ENCODE results near the gene KRI1. TPM values are rescaled to one million over a fixed set of nuclear protein-coding genes. Genes with fewer than 3 reads are reported as not detected.
A peak's percentile ranks its signal among the peaks of the same experiment; 100 is the strongest.

KRI1 gene
- total RNA-seq, 1 donor from 2014 or later, result 35.0 TPM

DNA sequence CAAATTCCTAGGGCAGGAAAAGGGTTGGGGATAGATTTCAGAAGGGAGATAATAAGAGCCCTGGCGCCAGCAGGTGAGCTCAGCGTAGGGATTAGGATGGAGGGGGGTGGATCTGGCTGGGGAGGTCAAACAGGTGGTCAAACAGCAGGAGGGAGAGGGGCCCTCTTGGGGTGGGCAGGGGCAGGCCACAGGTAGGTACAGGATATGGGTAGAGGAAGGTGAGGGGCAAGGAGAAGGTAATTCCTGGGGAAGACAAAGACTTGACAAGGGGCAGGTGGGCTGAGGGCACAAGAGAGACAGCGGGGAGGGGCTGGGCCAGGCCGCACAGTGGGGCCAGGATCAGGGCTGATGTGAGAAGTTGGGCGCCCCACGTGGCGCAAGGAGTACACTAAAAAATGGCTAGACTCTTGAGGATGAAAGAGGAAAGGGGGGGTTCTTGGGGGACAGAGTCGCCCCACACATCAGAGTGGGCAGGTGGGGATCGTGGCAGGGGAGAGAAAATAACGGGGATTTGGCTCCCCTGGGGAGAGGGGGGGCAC is 713 bp downstream of the KRI1 start:
- Mint-ChIP-seq H3K27ac (peak overlapping the region; percentile 95), H3K4me1 (ENCODE audit: low read depth) (peaks cover 26% of the 10 kb centered on the region), H3K27me3 (peaks cover 9% of the 10 kb centered on the region), H3K4me3 (ENCODE audit: low read depth) (peak overlapping the region; percentile 93), H3K9me3 (ENCODE audit: low read depth) (no peaks in the 10 kb centered on the region), H3K36me3 (ENCODE audit: insufficient read depth) (peaks cover 1% of the 10 kb centered on the region)
- DNase-seq (ENCODE audit: low spot score, unreplicated experiment), result peak; percentile 34
- TF ChIP-seq, protein P1, sequence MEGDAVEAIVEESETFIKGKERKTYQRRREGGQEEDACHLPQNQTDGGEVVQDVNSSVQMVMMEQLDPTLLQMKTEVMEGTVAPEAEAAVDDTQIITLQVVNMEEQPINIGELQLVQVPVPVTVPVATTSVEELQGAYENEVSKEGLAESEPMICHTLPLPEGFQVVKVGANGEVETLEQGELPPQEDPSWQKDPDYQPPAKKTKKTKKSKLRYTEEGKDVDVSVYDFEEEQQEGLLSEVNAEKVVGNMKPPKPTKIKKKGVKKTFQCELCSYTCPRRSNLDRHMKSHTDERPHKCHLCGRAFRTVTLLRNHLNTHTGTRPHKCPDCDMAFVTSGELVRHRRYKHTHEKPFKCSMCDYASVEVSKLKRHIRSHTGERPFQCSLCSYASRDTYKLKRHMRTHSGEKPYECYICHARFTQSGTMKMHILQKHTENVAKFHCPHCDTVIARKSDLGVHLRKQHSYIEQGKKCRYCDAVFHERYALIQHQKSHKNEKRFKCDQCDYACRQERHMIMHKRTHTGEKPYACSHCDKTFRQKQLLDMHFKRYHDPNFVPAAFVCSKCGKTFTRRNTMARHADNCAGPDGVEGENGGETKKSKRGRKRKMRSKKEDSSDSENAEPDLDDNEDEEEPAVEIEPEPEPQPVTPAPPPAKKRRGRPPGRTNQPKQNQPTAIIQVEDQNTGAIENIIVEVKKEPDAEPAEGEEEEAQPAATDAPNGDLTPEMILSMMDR (IDR thresholded peaks at IDR 0.05; ENCODE audit: unreplicated experiment), result no peak

- Mint-ChIP-seq H3K9me3 (ENCODE audit: low read depth) (no peaks in the 10 kb centered on the region), H3K27ac (no peak overlapping the region), H3K27me3 (peaks cover 9% of the 10 kb centered on the region), H3K36me3 (ENCODE audit: insufficient read depth) (peaks cover 5% of the 10 kb centered on the region), H3K4me1 (ENCODE audit: low read depth) (peaks cover 15% of the 10 kb centered on the region), H3K4me3 (ENCODE audit: low read depth) (no peak overlapping the region)
- DNase-seq (ENCODE audit: low spot score, unreplicated experiment), result no peak
- TF ChIP-seq, protein P1 (IDR thresholded peaks at IDR 0.05; ENCODE audit: unreplicated experiment), result no peak
Observed at GRCh38 chr19:10562609-10563008, 3.2 kb downstream of the KRI1 start.

DNA sequence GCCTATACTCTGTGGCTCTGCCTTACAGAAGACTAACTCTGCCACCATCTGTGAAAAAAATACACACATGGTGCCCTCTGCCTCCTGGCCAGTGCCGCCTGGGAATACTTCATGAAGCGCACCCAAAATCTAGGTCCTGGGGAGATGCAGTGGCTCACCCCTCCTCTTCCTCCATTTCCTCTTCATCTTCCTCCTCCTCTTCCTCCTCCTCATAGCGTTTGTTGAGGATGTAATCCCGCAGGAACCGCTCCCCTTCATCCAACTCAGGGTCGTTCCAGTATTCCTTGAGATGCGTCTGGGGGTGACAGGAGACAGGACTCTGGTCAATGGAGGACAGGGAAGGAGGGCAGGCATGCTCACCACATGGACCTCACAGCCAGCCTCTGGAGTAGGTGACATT is 5.7 kb downstream of the KRI1 start:
- no peak overlapping the region for H3K4me3 Mint-ChIP-seq (ENCODE audit: low read depth)
- peaks cover 7% of the 10 kb centered on the region for H3K4me1 Mint-ChIP-seq (ENCODE audit: low read depth)
- no peaks in the 10 kb centered on the region for H3K27me3 Mint-ChIP-seq
- H3K36me3 Mint-ChIP-seq (ENCODE audit: insufficient read depth), result peaks cover 5% of the 10 kb centered on the region
- DNase-seq (ENCODE audit: low spot score, unreplicated experiment), result no peak
- H3K9me3 Mint-ChIP-seq (ENCODE audit: low read depth), result no peaks in the 10 kb centered on the region
- no peak overlapping the region for H3K27ac Mint-ChIP-seq
- TF ChIP-seq, protein P1 (IDR thresholded peaks at IDR 0.05; ENCODE audit: unreplicated experiment), result no peak

- H3K4me1 Mint-ChIP-seq (ENCODE audit: low read depth), result no peaks in the 10 kb centered on the region
- H3K27me3 Mint-ChIP-seq, result no peaks in the 10 kb centered on the region
- peaks cover 6% of the 10 kb centered on the region for H3K36me3 Mint-ChIP-seq (ENCODE audit: insufficient read depth)
- TF ChIP-seq, protein P1 (IDR thresholded peaks at IDR 0.05; ENCODE audit: unreplicated experiment), result no peak
- H3K4me3 Mint-ChIP-seq (ENCODE audit: low read depth), result no peak overlapping the region
- no peak for DNase-seq (ENCODE audit: low spot score, unreplicated experiment)
- peak overlapping the region; percentile 78 for H3K27ac Mint-ChIP-seq
- H3K9me3 Mint-ChIP-seq (ENCODE audit: low read depth), result no peaks in the 10 kb centered on the region
Observed at GRCh38 chr19:10557603-10558197, 8.1 kb downstream of the KRI1 start.

DNA sequence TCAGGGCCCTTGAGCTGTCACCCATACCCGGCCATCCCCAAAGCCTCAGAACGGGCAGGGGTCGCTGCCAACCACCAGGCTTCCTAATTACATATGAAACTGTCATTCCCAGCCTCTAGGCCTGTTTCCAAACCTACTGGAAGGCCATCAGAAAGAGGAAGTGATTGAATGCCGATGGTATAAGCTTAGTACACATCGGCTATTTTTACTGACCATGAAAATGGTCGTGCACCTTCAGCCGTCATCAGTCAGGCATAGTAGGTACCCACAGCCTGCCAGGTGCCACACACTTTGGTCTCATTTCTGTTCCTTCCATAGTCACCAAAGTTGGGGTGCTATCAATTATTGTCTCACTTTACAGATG is 10.2 kb downstream of the KRI1 start:
- H3K27me3 Mint-ChIP-seq, result no peaks in the 10 kb centered on the region
- no peaks in the 10 kb centered on the region for H3K9me3 Mint-ChIP-seq (ENCODE audit: low read depth)
- H3K4me3 Mint-ChIP-seq (ENCODE audit: low read depth), result no peak overlapping the region
- peaks cover 16% of the 10 kb centered on the region for H3K36me3 Mint-ChIP-seq (ENCODE audit: insufficient read depth)
- no peak for DNase-seq (ENCODE audit: low spot score, unreplicated experiment)
- TF ChIP-seq, protein P1 (IDR thresholded peaks at IDR 0.05; ENCODE audit: unreplicated experiment), result no peak
- H3K27ac Mint-ChIP-seq, result no peak overlapping the region
- H3K4me1 Mint-ChIP-seq (ENCODE audit: low read depth), result no peaks in the 10 kb centered on the region
